WTC11 (cell line): ENCODE measurements around the gene RASL12.

Experiments used
- ATF1 ChIP-seq: sonication (generic); formaldehyde crosslinking; IDR thresholded peaks from 2 replicates; pipeline ENCODE4 v1.8.1; 2023; ENCODE audit warnings: mild to moderate bottlenecking, moderate library complexity, missing genetic modification reagents
- CTCF ChIP-seq: fragments of 200-600 bp; IDR thresholded peaks from 2 replicates; pipeline ENCODE4 v1.8.0; 2022; ENCODE audit warnings: antibody characterized with exemption
- E2F1 ChIP-seq: sonication (generic); formaldehyde crosslinking; IDR thresholded peaks from 2 replicates; pipeline ENCODE4 v1.8.0; 2022; ENCODE audit warnings: mild to moderate bottlenecking, missing genetic modification reagents
- GTF2I ChIP-seq: fragments of 250-450 bp; sonication (Bioruptor Pico); conservative IDR thresholded peaks from 2 replicates; pipeline ENCODE4 v1.4.0; 2021; ENCODE audit warnings: mild to moderate bottlenecking
- MXD4 ChIP-seq: fragments of 250-450 bp; sonication (Bioruptor Pico); IDR thresholded peaks from 2 replicates; pipeline ENCODE4 v1.8.0; 2021; ENCODE audit warnings: mild to moderate bottlenecking, moderate library complexity, borderline replicate concordance
- NR2C2 ChIP-seq: sonication (generic); formaldehyde crosslinking; IDR thresholded peaks from 2 replicates; pipeline ENCODE4 v1.8.0; 2022; ENCODE audit warnings: mild to moderate bottlenecking, missing genetic modification reagents
- SMAD4 ChIP-seq: sonication (generic); formaldehyde crosslinking; IDR thresholded peaks from 2 replicates; pipeline ENCODE4 v1.8.0; 2022; ENCODE audit warnings: mild to moderate bottlenecking, missing genetic modification reagents
- TCF7 ChIP-seq: sonication (generic); formaldehyde crosslinking; IDR thresholded peaks from 2 replicates; pipeline ENCODE4 v1.8.0; 2022; ENCODE audit warnings: mild to moderate bottlenecking, low read depth, missing genetic modification reagents, moderate library complexity
- ZNF281 ChIP-seq: sonication (generic); formaldehyde crosslinking; IDR thresholded peaks from 2 replicates; pipeline ENCODE4 v1.8.0; 2023; ENCODE audit warnings: mild to moderate bottlenecking, missing genetic modification reagents
- ZNF512 ChIP-seq: sonication (generic); formaldehyde crosslinking; IDR thresholded peaks from 2 replicates; pipeline ENCODE4 v1.8.1; 2022; ENCODE audit warnings: missing genetic modification reagents, borderline replicate concordance
- TF ChIP-seq, protein P1 (sequence below): sonication (generic); formaldehyde crosslinking; IDR thresholded peaks from 2 replicates; pipeline ENCODE4 v1.8.1; 2023; ENCODE audit warnings: mild to moderate bottlenecking, missing genetic modification reagents, moderate library complexity
- TF ChIP-seq, protein P2 (sequence below): sonication (generic); formaldehyde crosslinking; IDR thresholded peaks from 2 replicates; pipeline ENCODE4 v1.8.1; 2023; ENCODE audit warnings: mild to moderate bottlenecking, missing genetic modification reagents

GRCh38 chr15:65086680-65087111, 18.9 kb upstream of the RASL12 start:
- TF ChIP-seq ATF1 (CRISPR knock-in tag) (no peak), GTF2I (no peak), CTCF (0 out of 2 replicates have a peak, but pooled peaks have one; percentile 5), NR2C2 (CRISPR knock-in tag) (no peak), E2F1 (CRISPR knock-in tag) (no peak), MXD4 (no peak), TCF7 (CRISPR knock-in tag) (no peak), ZNF512 (CRISPR knock-in tag) (no peak), ZNF281 (CRISPR knock-in tag) (no peak), SMAD4 (no peak)
- TF ChIP-seq, protein P1, sequence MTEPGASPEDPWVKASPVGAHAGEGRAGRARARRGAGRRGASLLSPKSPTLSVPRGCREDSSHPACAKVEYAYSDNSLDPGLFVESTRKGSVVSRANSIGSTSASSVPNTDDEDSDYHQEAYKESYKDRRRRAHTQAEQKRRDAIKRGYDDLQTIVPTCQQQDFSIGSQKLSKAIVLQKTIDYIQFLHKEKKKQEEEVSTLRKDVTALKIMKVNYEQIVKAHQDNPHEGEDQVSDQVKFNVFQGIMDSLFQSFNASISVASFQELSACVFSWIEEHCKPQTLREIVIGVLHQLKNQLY (CRISPR knock-in tag) = no peak
- TF ChIP-seq, protein P2, sequence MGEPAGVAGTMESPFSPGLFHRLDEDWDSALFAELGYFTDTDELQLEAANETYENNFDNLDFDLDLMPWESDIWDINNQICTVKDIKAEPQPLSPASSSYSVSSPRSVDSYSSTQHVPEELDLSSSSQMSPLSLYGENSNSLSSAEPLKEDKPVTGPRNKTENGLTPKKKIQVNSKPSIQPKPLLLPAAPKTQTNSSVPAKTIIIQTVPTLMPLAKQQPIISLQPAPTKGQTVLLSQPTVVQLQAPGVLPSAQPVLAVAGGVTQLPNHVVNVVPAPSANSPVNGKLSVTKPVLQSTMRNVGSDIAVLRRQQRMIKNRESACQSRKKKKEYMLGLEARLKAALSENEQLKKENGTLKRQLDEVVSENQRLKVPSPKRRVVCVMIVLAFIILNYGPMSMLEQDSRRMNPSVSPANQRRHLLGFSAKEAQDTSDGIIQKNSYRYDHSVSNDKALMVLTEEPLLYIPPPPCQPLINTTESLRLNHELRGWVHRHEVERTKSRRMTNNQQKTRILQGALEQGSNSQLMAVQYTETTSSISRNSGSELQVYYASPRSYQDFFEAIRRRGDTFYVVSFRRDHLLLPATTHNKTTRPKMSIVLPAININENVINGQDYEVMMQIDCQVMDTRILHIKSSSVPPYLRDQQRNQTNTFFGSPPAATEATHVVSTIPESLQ (CRISPR knock-in tag) = no peak
